MV-4-11 (cell line): Measurements from ENCODE around the gene RNF212B.

ENCODE experiments used
- DNase-seq: peaks from one replicate; lab custom pipeline; 2025; lab: John Stamatoyannopoulos, UW

RNF212B gene

GRCh38 chr14:23297096-23297495 is 59.4 kb downstream of the RNF212B start:
- DNase-seq: no peak

DNA sequence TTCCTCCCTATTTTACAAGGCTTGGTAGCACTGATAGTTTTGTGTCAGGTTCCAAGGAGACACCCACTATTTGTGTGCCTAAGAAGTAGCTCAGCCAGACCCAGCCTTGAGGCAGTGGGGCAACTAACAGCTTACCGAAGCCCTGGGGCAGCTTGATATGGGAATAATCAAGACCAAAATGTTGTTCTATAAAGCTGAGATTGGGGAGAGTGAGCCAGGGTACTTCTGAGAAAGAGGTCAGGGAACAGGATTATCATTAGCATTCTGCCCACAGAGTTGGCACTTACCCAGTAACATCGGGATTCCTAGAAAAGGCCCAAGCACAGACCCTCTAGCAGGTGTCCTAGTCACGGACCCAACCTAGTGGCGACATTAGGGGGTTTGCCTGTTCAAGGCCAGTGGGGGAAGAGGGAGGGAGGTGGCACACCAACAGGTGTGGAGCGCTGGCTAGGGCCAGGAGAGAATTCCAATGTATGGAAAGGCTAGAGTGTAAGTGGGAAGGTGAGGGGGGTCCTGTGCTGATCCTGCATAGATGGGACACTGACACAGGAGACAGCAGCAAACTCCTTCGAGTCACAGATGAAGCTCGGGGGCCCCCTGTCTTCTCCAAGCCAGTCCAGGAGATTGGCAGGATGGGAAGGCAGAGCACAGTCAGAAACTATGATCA is 60.0 kb downstream of the RNF212B start:
- DNase-seq: no peak

DNA sequence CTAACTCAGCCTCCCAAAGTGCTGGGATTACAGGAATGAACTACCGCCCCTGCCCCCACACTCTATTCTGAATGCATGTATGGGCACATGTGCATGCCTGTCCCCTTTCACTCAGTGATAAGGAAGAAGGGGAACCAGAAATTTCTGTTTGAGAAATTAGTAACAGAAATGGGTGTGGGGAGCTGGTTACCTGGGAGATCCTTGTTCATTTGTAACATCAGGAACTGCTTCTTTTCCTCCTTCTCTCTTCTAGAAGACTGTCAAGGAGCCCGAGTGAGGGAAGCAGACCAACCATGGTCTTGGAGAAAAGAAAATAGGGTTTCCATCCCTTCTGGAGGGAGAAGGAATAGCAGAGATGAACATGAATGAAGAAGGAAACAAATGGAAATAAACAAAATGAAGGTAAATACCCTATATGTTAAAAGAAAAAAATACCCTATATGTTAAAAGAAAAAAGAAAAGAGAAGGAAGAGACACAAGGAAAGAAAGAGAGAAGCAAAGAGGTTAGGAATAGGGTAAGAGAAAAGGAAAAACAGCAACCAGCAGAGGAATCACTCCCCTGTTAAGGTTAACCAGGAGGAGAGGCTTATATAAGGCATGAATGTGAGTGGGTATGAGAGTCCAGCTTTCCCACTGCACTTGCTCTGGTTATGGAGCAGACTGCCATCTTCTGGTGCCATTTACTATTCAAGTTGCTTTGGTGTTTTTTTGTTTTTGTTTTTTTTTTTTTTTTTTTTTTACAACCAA is 61.6 kb downstream of the RNF212B start:
- peak; percentile 19 for DNase-seq

GRCh38 chr14:23299986-23300686 is 62.4 kb downstream of the RNF212B start:
- DNase-seq: no peak

DNA sequence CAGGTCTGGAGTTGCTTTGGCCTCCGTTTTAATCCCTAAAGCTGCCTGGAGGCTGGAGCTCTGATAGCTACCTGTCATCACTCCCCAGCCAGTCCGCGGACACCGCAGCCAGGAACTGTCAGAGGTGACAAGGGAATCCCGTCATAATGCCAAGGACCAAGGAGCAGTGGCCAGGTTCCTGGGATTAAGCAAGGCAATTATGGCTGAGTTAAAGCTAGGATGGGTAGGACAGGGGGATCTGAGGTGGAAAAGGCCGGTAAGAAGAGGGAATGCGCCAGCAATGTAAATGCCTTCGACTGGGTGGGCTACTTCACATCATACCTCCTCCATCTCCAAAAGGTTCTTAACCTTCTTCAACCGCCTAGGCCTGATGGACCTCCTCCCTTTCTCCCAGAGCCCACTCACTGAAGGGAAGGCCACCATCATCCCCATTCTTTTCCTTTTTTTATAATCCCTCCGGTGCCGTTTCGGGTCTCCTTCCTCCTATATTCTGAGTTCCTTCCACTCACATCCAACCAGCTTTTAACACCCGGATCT is 63.0 kb downstream of the RNF212B start:
- DNase-seq: no peak

GRCh38 chr14:23301288-23301968 is 63.7 kb downstream of the RNF212B start:
- peak; percentile 96 for DNase-seq

DNA sequence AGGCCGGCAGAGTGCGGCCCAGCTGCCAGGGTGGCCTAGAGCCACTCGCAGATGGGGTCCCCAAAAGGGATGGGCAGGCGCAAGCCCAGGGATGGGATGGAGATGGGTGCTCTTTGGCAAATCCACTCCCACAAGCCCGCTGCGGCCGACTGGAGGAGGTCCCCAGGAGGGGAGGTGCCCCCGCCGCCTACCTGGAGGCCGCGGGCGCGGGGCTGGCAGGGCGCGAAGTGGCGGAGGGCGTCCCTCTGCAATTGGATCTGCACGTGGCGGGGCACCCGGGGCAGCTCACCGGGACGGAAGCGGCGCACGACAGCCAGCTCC is 64.2 kb downstream of the RNF212B start:
- DNase-seq: no peak

DNA sequence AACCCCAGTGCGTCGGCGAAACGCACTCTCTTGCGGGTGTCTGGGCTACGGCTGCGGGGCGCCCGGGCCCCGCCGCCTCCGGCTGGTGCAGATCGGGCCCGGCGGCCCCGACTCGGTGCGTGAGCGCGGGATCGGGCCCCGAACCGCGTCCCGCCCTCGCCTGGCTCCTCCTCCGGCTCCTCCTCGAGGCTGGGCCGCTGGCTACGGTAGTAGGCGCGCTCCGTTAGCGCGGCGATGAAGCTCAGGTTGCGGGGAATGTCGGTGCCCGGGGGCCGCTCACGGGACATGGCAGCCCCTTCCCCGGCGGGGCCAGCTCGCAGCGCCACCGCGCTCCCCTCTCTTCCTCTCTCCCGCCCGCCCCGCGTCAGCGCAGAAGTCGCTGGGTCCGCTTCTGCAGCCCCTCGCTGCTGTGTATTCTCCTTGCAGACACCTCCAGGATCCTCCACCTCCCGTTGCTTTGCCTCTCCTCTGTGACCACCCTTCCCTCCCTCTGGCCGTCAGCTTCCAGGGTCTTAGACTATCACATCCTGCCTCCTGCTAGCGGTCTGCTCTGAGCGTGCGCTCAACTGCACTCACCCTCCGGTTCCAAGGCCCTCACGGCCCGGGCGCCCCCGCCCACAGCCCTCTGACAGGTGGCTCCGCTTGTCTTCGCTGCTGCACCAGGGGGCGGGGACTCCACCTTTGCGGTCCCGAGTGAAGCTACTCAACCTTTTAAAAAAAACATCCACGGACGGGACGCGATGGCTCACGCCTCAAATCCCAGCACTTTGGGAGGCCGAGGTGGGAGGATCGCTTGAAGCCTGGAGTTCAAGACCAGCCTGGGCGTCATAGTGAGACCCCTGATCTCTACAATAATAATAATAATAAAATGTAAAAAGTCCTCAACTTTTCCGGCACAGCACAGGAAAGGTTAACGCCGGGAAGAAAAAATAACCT is 64.8 kb downstream of the RNF212B start, which contains the start of gene PPP1R3E:
Gene PPP1R3E, minus strand, starts transcription at position 570 of the 936 bp plus-strand sequence. Its CDS starts 283 bp downstream, at position 287.
- peak; percentile 43 for DNase-seq

- peak; percentile 60 for DNase-seq
Observed at GRCh38 chr14:23306412-23307145, 68.8 kb downstream of the RNF212B start, which contains the start of gene BCL2L2. BCL2L2 (plus strand) TSS chr14:23306833; CDS start chr14:23307768, 935 bp downstream.

DNA sequence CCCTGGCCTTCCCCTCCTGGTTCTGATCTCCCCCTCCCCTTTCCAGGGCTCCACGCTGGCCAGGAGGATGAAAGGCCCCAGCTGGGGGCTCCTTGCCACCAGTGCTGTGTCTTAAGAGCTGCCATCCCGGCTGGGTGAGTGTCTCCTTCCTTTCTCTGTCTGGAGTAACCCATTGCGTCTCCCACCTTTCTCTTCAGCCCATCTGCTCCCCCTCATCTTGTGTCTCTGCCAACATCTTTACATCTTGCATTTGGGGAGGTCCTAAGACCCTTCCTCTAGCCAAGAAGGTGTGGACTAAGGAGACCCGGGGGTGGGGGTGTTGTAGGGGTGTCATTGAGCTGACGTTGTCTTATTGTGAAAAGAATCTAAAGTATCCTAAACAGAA is 69.4 kb downstream of the RNF212B start:
- no peak for DNase-seq

- DNase-seq: no peak
Observed at GRCh38 chr14:23307687-23308644, 70.2 kb downstream of the RNF212B start.

- DNase-seq: no peak
Observed at GRCh38 chr14:23308721-23309445, 71.1 kb downstream of the RNF212B start.

GRCh38 chr14:23310546-23310945 is 72.8 kb downstream of the RNF212B start:
- DNase-seq: no peak

- DNase-seq: no peak
Observed at GRCh38 chr14:23316300-23316699, 78.6 kb downstream of the RNF212B start.

- DNase-seq: no peak
Observed at GRCh38 chr14:23319746-23320583, 82.2 kb downstream of the RNF212B start.

GRCh38 chr14:23320584-23321571 is 83.1 kb downstream of the RNF212B start, which contains the start of gene PABPN1:
PABPN1 (plus strand) TSS chr14:23321457; CDS start chr14:23321470, 13 bp downstream.
- peak; percentile 100 for DNase-seq
